Progenitor cell of endocrine pancreas (in vitro differentiated cells): ENCODE data around the gene IPP. TPM values are rescaled to one million over a fixed set of nuclear protein-coding genes. Genes with fewer than 3 reads are reported as not detected.
"Not testable (repeated sequence)": the region's sequence is repeated elsewhere in the genome, so short reads cannot be mapped to it uniquely, and the experiment has no call there.

Source experiments
- DNase-seq: peaks from one replicate; pipeline ENCODE4 v3.0.0; 2021; ENCODE audit warnings: low spot score; ENCODE audit not compliant: unreplicated experiment
- H3K27ac Mint-ChIP-seq: 2 replicates; pipeline ENCODE4 v1.8.0; 2021; ENCODE audit warnings: mild to moderate bottlenecking, moderate library complexity, mixed read lengths
- H3K27me3 Mint-ChIP-seq: 2 replicates; pipeline ENCODE4 v1.8.0; 2021; ENCODE audit warnings: mixed read lengths
- H3K36me3 Mint-ChIP-seq: 2 replicates; pipeline ENCODE4 v1.8.0; 2022; ENCODE audit warnings: mixed read lengths; ENCODE audit not compliant: insufficient read depth
- H3K4me1 Mint-ChIP-seq: 2 replicates; pipeline ENCODE4 v1.8.0; 2021; ENCODE audit warnings: low read depth, mixed read lengths
- H3K4me3 Mint-ChIP-seq: 2 replicates; pipeline ENCODE4 v1.8.0; 2021; ENCODE audit warnings: low read depth, mild to moderate bottlenecking, moderate library complexity, mixed read lengths
- H3K9me3 Mint-ChIP-seq: 2 replicates; pipeline ENCODE4 v1.8.0; 2021; ENCODE audit warnings: low read depth, mixed read lengths
- total RNA-seq: library from RNA; stranded (reverse); gene quantifications from 2 replicates; pipeline ENCODE4 v1.2.1, GENCODE V29; 2021
- TF ChIP-seq, protein P1 (sequence below): fragments of 200-600 bp; sonication (generic); IDR thresholded peaks from one replicate; pipeline ENCODE4 v1.5.0; 2021; ENCODE audit warnings: antibody characterized with exemption, mild to moderate bottlenecking; ENCODE audit not compliant: unreplicated experiment

IPP gene
- total RNA-seq, 1 donor from 2014 or later, result 21.0 TPM

GRCh38 chr1:45753248-45754037, 3.0 kb upstream of the IPP start:
- H3K27ac Mint-ChIP-seq, result no peak overlapping the region
- no peak overlapping the region for H3K4me3 Mint-ChIP-seq
- no peak for DNase-seq
- peaks cover 1% of the 10 kb centered on the region for H3K36me3 Mint-ChIP-seq
- H3K27me3 Mint-ChIP-seq, result no peaks in the 10 kb centered on the region
- H3K4me1 Mint-ChIP-seq, result peaks cover 14% of the 10 kb centered on the region
- peaks cover 17% of the 10 kb centered on the region for H3K9me3 Mint-ChIP-seq
- TF ChIP-seq, protein P1, sequence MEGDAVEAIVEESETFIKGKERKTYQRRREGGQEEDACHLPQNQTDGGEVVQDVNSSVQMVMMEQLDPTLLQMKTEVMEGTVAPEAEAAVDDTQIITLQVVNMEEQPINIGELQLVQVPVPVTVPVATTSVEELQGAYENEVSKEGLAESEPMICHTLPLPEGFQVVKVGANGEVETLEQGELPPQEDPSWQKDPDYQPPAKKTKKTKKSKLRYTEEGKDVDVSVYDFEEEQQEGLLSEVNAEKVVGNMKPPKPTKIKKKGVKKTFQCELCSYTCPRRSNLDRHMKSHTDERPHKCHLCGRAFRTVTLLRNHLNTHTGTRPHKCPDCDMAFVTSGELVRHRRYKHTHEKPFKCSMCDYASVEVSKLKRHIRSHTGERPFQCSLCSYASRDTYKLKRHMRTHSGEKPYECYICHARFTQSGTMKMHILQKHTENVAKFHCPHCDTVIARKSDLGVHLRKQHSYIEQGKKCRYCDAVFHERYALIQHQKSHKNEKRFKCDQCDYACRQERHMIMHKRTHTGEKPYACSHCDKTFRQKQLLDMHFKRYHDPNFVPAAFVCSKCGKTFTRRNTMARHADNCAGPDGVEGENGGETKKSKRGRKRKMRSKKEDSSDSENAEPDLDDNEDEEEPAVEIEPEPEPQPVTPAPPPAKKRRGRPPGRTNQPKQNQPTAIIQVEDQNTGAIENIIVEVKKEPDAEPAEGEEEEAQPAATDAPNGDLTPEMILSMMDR, result no peak

GRCh38 chr1:45752441-45753052, 2.1 kb upstream of the IPP start:
- Mint-ChIP-seq H3K36me3 (peaks cover 1% of the 10 kb centered on the region), H3K27me3 (no peaks in the 10 kb centered on the region), H3K27ac (no peak overlapping the region), H3K9me3 (peaks cover 17% of the 10 kb centered on the region), H3K4me1 (peaks cover 8% of the 10 kb centered on the region), H3K4me3 (no peak overlapping the region)
- TF ChIP-seq, protein P1, result no peak
- DNase-seq, result no peak

GRCh38 chr1:45752014-45752413, 1.6 kb upstream of the IPP start:
- Mint-ChIP-seq H3K27ac (no peak overlapping the region), H3K4me3 (no peak overlapping the region), H3K9me3 (peaks cover 17% of the 10 kb centered on the region), H3K36me3 (peaks cover 1% of the 10 kb centered on the region), H3K4me1 (peaks cover 8% of the 10 kb centered on the region), H3K27me3 (no peaks in the 10 kb centered on the region)
- TF ChIP-seq, protein P1, result no peak
- no peak for DNase-seq

GRCh38 chr1:45751039-45751838, 786 bp upstream of the IPP start:
- Mint-ChIP-seq H3K27ac (peak overlapping the region; percentile 99), H3K4me3 (peak overlapping the region; percentile 95), H3K9me3 (peaks cover 17% of the 10 kb centered on the region)
- not testable (repeated sequence) for DNase-seq, H3K27me3 Mint-ChIP-seq, H3K36me3 Mint-ChIP-seq, H3K4me1 Mint-ChIP-seq

GRCh38 chr1:45746922-45747321, 3.5 kb downstream of the IPP start:
- H3K27ac Mint-ChIP-seq, result no peak overlapping the region
- peaks cover 9% of the 10 kb centered on the region for H3K4me1 Mint-ChIP-seq
- H3K36me3 Mint-ChIP-seq, result peaks cover 11% of the 10 kb centered on the region
- DNase-seq, result no peak
- TF ChIP-seq, protein P1, result no peak
- no peak overlapping the region for H3K4me3 Mint-ChIP-seq
- no peaks in the 10 kb centered on the region for H3K27me3 Mint-ChIP-seq
- H3K9me3 Mint-ChIP-seq, result no peaks in the 10 kb centered on the region

DNA sequence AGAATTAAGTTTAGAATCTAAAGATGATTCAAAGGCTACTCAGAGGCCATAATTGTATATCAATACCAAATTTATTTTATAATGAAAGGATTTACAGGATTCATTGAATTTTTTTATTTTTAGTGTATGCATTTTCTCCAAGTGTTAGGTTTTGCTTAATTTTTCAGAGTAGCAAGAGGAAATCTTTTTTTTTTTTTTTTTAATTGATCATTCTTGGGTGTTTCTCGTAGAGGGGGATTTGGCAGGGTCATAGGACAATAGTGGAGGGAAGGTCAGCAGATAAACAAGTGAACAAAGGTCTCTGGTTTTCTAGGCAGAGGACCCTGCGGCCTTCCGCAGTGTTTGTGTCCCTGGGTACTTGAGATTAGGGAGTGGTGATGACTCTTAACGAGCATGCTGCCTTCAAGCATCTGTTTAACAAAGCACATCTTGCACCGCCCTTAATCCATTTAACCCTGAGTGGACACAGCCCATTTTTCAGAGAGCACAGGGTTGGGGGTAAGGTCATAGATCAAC, 10.8 kb downstream of the IPP start:
- H3K4me3 Mint-ChIP-seq, DNase-seq, H3K27me3 Mint-ChIP-seq, H3K4me1 Mint-ChIP-seq, H3K27ac Mint-ChIP-seq, H3K9me3 Mint-ChIP-seq: not testable (repeated sequence)
- peaks cover 23% of the 10 kb centered on the region for H3K36me3 Mint-ChIP-seq
